IMR-90 (cell line): ENCODE measurements around the gene WBP1. TPM values are rescaled to one million over a fixed set of nuclear protein-coding genes. Genes with fewer than 3 reads are reported as not detected.

ENCODE experiments used
- ATAC-seq: fragments of 200-7000 bp; cut with Tn5 transposase; 2 replicates; pipeline ENCODE4 v1.9.1; 2020; ENCODE audit warnings: low read depth, mild to moderate bottlenecking, moderate library complexity
- BruUV-seq: library from RNA; stranded (reverse); fragments of 400-500 nt; replicated peaks from 2 replicates; lab custom pipeline; 2021; lab: Mats Ljungman, UMichigan
- CTCF ChIA-PET: fragments of 300-600 bp; formaldehyde crosslinking; extraction: SDS; loops from one replicate; lab custom pipeline; 2021; ENCODE audit warnings: antibody characterized with exemption; lab: Yijun Ruan, JAX
- POLR2A ChIA-PET: fragments of 300-600 bp; sonication (Branson Sonifier 250); formaldehyde crosslinking; loops from one replicate; lab custom pipeline; 2022; ENCODE audit warnings: antibody characterized with exemption; ENCODE audit not compliant: unreplicated experiment; lab: Charles Lee
- DNase-seq: peaks from one replicate; pipeline ENCODE4 v3.0.0; 2013
- H2AFZ ChIP-seq: replicated peaks from 2 replicates; pipeline ENCODE3; 2013; ENCODE audit warnings: low read length, mild to moderate bottlenecking; ENCODE audit not compliant: poor library complexity
- H2AK5ac ChIP-seq: 2 replicates; pipeline ENCODE4 v1.6.1; 2013; ENCODE audit warnings: low read depth, low read length, inconsistent platforms
- H2AK9ac ChIP-seq: replicated peaks from 2 replicates; pipeline ENCODE3; 2013; ENCODE audit warnings: mild to moderate bottlenecking, low read depth, low read length, moderate library complexity; ENCODE audit not compliant: poor library complexity
- H2BK120ac ChIP-seq: 2 replicates; pipeline ENCODE4 v1.6.1; 2013; ENCODE audit warnings: low read depth, low read length, inconsistent platforms
- H2BK15ac ChIP-seq: 3 replicates; pipeline ENCODE4 v1.6.1; 2013; ENCODE audit warnings: low read depth, low read length, inconsistent platforms
- H2BK20ac ChIP-seq: 2 replicates; pipeline ENCODE4 v1.6.1; 2013; ENCODE audit warnings: low read depth, mild to moderate bottlenecking, inconsistent platforms, low read length, moderate library complexity
- H2BK5ac ChIP-seq: 2 replicates; pipeline ENCODE4 v1.6.1; 2013; ENCODE audit warnings: mild to moderate bottlenecking, low read depth, low read length, inconsistent platforms; ENCODE audit not compliant: poor library complexity, severe bottlenecking
- H3K14ac ChIP-seq: replicated peaks from 2 replicates; pipeline ENCODE4 v1.6.1; 2013; ENCODE audit warnings: low read depth, low read length, inconsistent platforms
- H3K18ac ChIP-seq: 2 replicates; pipeline ENCODE4 v1.6.1; 2013; ENCODE audit warnings: low read depth, low read length, control low read depth
- H3K23ac ChIP-seq: 2 replicates; pipeline ENCODE4 v1.6.1; 2013; ENCODE audit warnings: low read depth, low read length, inconsistent platforms
- H3K27ac ChIP-seq: 2 replicates; pipeline ENCODE4 v1.5.1; 2013; ENCODE audit warnings: mild to moderate bottlenecking, control low read depth, low read length; ENCODE audit not compliant: insufficient read depth
- H3K27me3 ChIP-seq: 2 replicates; pipeline ENCODE4 v1.6.1; 2013; ENCODE audit warnings: low read length; ENCODE audit not compliant: control insufficient read depth, insufficient read depth
- H3K36me3 ChIP-seq: 2 replicates; pipeline ENCODE4 v1.6.1; 2013; ENCODE audit warnings: low read length, mixed read lengths; ENCODE audit not compliant: control insufficient read depth, insufficient read depth
- H3K4ac ChIP-seq: 2 replicates; pipeline ENCODE4 v1.6.1; 2013; ENCODE audit warnings: low read depth, low read length, inconsistent platforms
- H3K4me1 ChIP-seq: 2 replicates; pipeline ENCODE4 v1.6.1; 2013; ENCODE audit warnings: low read length, mixed read lengths; ENCODE audit not compliant: control insufficient read depth, insufficient read depth
- H3K4me2 ChIP-seq: 2 replicates; pipeline ENCODE4 v1.6.1; 2013; ENCODE audit warnings: low read depth, mild to moderate bottlenecking, control low read depth, low read length, moderate library complexity
- H3K4me3 ChIP-seq: 2 replicates; pipeline ENCODE4 v1.5.1; 2013; ENCODE audit warnings: low read depth, mild to moderate bottlenecking, control low read depth, low read length, moderate library complexity; ENCODE audit not compliant: insufficient read depth
- H3K56ac ChIP-seq: 2 replicates; pipeline ENCODE4 v1.6.1; 2013; ENCODE audit warnings: low read length, inconsistent platforms; ENCODE audit not compliant: insufficient read depth; ENCODE audit errors: extremely low read depth
- H3K79me1 ChIP-seq, 2 experiments: 2 replicates each; pipeline ENCODE4 v1.6.1; 2013; ENCODE audit warnings: low read length in 2 of 2, inconsistent platforms in 1 of 2, low read depth in 1 of 2
- H3K9ac ChIP-seq: 2 replicates; pipeline ENCODE4 v1.6.1; 2013; ENCODE audit warnings: low read depth, low read length, control low read depth
- H3K9me1 ChIP-seq: 2 replicates; pipeline ENCODE4 v1.6.1; 2013; ENCODE audit warnings: low read length, inconsistent platforms; ENCODE audit not compliant: insufficient read depth
- H3K9me3 ChIP-seq: 2 replicates; pipeline ENCODE4 v1.6.1; 2013; ENCODE audit warnings: low read length; ENCODE audit not compliant: control insufficient read depth, insufficient read depth
- H4K20me1 ChIP-seq: 2 replicates; pipeline ENCODE4 v1.6.1; 2013; ENCODE audit warnings: low read length, inconsistent platforms; ENCODE audit not compliant: insufficient read depth
- H4K5ac ChIP-seq: 2 replicates; pipeline ENCODE4 v1.6.1; 2013; ENCODE audit warnings: mild to moderate bottlenecking, low read depth, low read length, control low read depth
- H4K8ac ChIP-seq, 2 experiments: 2 replicates each; pipeline ENCODE4 v1.6.1; 2013; ENCODE audit warnings: low read depth in 2 of 2, low read length in 2 of 2, control low read depth in 1 of 2, inconsistent platforms in 1 of 2
- H4K91ac ChIP-seq: 2 replicates; pipeline ENCODE4 v1.6.1; 2013; ENCODE audit warnings: low read depth, low read length, inconsistent platforms; ENCODE audit not compliant: insufficient read depth
- BHLHE40 ChIP-seq: fragments of 150-350 bp; IDR thresholded peaks from 2 replicates; pipeline ENCODE4 v1.6.1; 2016; ENCODE audit warnings: mild to moderate bottlenecking, low read depth, low read length
- CEBPB ChIP-seq: IDR thresholded peaks from 2 replicates; pipeline ENCODE4 v1.6.1; 2012; ENCODE audit warnings: low read depth, low read length, improper control_type of control experiment
- CHD1 ChIP-seq: IDR thresholded peaks from 2 replicates; pipeline ENCODE4 v1.6.1; 2012; ENCODE audit warnings: low read depth, low read length, improper control_type of control experiment
- CTCF ChIP-seq: conservative IDR thresholded peaks from 2 replicates; pipeline ENCODE4 v1.5.1; 2012; ENCODE audit warnings: mild to moderate bottlenecking, low read depth, low read length, improper control_type of control experiment
- MAFK ChIP-seq: IDR thresholded peaks from 2 replicates; pipeline ENCODE4 v1.6.1; 2012; ENCODE audit warnings: low read depth, low read length, improper control_type of control experiment
- MAZ ChIP-seq: IDR thresholded peaks from 2 replicates; pipeline ENCODE4 v1.6.1; 2012; ENCODE audit warnings: low read depth, mild to moderate bottlenecking, low read length, improper control_type of control experiment, moderate library complexity, borderline replicate concordance
- MXI1 ChIP-seq: IDR thresholded peaks from 2 replicates; pipeline ENCODE4 v1.6.1; 2012; ENCODE audit warnings: low read depth, mild to moderate bottlenecking, low read length, moderate library complexity, borderline replicate concordance
- POLR2A ChIP-seq: IDR thresholded peaks from 2 replicates; pipeline ENCODE4 v1.6.1; 2012; ENCODE audit warnings: mild to moderate bottlenecking, low read depth, low read length
- RAD21 ChIP-seq: IDR thresholded peaks from 2 replicates; pipeline ENCODE4 v1.6.1; 2012; ENCODE audit warnings: low read length, improper control_type of control experiment
- SMC3 ChIP-seq: fragments of 150-350 bp; IDR thresholded peaks from 2 replicates; pipeline ENCODE4 v1.6.1; 2016; ENCODE audit warnings: low read depth, mild to moderate bottlenecking, antibody characterized with exemption, low read length, moderate library complexity
- WGBS, 2 experiments: methylation state at CpG; one replicate each; pipeline versions ENCODE4 v1.1.5 to v1.1.7; 2013; ENCODE audit warnings: missing lambda C conversion rate in 2 of 2; ENCODE audit not compliant: insufficient read length in 1 of 2; ENCODE audit errors: extremely low coverage in 2 of 2; 5-methylcytosine and 5-hydroxymethylcytosine counted together
- dilution Hi-C: fragments of 300-500 bp; cut with HindIII; formaldehyde crosslinking; loops from one replicate; pipeline ENCODE4 v1.14.3; 2018; ENCODE audit warnings: low sequenced_read_pairs; ENCODE audit not compliant: unreplicated experiment
- in situ Hi-C: fragments of 300-500 bp; cut with MboI; formaldehyde crosslinking; loops from 3 replicates; pipeline ENCODE4 v1.14.3; 2019; ENCODE audit warnings: low sequenced_read_pairs, inconsistent platforms, mixed read lengths
- intact Hi-C: fragments of 100-400 bp; cut with micrococcal nuclease; formaldehyde crosslinking; loops from 2 replicates; pipeline ENCODE4 v1.10.0; 2022
- polyA plus RNA-seq, 3 experiments: library from polyadenylated mRNA; depleted of rRNA; stranded (reverse); fragments of >200 nt; gene quantifications; 2 replicates each; pipeline ENCODE4 v1.2.3, GENCODE V29; 2012; ENCODE audit warnings: low replicate concordance in 1 of 3
- total RNA-seq: library from RNA; depleted of rRNA; stranded (reverse); fragments of >200 nt; gene quantifications from 2 replicates; pipeline ENCODE4 v1.2.3, GENCODE V29; 2012
- TF ChIP-seq, protein P1 (sequence below): fragments of 150-350 bp; IDR thresholded peaks from 2 replicates; pipeline ENCODE4 v1.6.1; 2017; ENCODE audit warnings: mild to moderate bottlenecking, antibody characterized with exemption, low read length, low read depth
- TF ChIP-seq, protein P2 (sequence below): fragments of 150-350 bp; IDR thresholded peaks from 2 replicates; pipeline ENCODE4 v1.6.1; 2016; ENCODE audit warnings: low read depth, mild to moderate bottlenecking, low read length, moderate library complexity, borderline replicate concordance

WBP1 gene
- total and polyA plus RNA-seq, 2 of the 4 experiments (the other 2 are of a cell fraction) = 22.9 to 78.5 TPM

DNA sequence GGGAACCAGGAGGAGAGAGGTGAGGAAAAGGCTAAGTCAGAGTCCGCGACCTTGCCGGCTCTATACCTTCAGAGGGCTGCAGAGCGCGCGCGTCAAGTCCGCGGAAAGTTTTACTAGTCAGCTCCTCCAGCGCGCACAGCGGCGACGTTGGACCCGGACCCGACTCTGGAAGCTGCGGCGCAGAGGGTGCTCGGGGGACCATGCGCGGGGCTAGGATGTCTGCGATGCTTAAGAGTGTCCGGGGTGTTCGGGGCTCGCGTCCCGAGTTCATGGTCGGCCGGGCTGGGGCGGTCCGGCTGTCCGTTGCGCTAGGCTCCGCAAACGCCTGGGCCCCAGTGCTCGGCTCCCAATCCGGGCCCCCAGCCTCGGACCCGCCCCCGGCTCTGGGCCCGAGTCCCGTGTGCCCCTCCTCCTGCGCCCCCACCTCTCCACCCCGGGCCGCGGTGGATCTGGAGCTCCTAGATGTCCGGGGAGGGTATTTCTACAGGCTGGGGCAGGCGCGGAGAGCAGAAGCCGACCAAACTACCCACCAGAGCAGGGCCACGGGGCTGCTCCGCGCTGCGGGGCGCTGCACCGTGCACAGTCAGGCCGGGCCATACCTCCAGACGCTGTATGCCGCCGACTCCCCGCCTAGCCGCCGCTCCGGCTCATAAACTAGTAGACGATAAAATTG lies 41.2 kb downstream of the WBP1 start, which contains the start of gene LBX2 (continued):
- TF ChIP-seq MAZ (no peak), POLR2A (no peak)

DNA sequence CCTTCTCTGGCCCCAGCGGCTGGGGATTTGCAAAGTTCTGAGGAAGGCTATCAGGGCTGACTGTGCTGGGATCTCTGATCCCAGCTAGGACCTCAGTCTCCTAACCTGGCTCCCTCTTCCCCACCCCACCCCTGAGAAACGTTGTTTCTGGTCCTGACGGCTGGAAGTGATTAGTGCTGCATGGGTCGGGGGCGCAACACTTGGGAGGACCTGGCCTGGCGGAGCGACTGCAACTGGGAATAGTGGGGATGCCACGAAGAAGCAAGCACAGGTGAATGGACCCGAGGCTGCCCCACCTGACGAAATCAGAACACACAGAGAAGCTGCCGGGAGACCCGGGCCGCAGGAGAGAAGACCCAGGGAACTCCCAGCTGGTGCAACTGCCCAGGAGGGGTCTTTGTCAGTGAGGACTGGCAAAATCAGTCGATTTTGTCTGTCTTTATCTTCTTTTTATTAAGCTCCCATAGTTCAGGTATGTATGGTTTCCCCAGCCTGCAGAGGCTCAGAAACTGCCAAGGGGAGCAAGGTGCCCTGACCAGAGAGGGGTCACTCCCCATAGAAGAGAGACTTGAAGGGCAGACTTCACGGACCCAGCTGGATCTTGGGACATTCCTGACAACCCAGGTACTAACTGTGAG lies 41.8 kb downstream of the WBP1 start:
- Histone ChIP-seq H2AK5ac (no peak overlapping the region), H4K20me1 (no peaks in the 10 kb centered on the region), H2BK5ac (no peak overlapping the region), H4K91ac (no peak overlapping the region), H3K79me1 (peaks cover 0 to 20% of the 10 kb centered on the region in 2 experiments; a peak in 3 of 4 replicates), H3K36me3 (peaks cover 5% of the 10 kb centered on the region; the same call in 1 of the 2 replicates), H2BK15ac (no peak overlapping the region), H3K56ac (no peak overlapping the region), H2BK20ac (no peak overlapping the region), H3K27ac (no peak overlapping the region), H3K4me1 (peaks cover 14% of the 10 kb centered on the region), H4K5ac (no peak overlapping the region), H3K9ac (no peak overlapping the region), H3K4me2 (no peak overlapping the region; the same call in 1 of the 2 replicates), H2AK9ac (no peak overlapping the region), H3K4me3 (no peak overlapping the region), H2AFZ (peak overlapping the region; percentile 71), H2BK120ac (no peak overlapping the region), H3K18ac (no peak overlapping the region), H3K4ac (no peak overlapping the region), H4K8ac (no peak overlapping the region), H3K14ac (no peak overlapping the region), H3K9me1 (no peaks in the 10 kb centered on the region), H3K23ac (no peak overlapping the region), H3K27me3 (peaks cover 38% of the 10 kb centered on the region), H3K9me3 (no peaks in the 10 kb centered on the region)
- DNase-seq (no peak), ATAC-seq (no peak)
- no TSS peak for BruUV-seq
- intact Hi-C loops (no loop called here), dilution Hi-C loops (no loop called here), in situ Hi-C loops (loop anchor here (25.0 kb wide), 1 partner anchor 362 kb away; no protein-coding TSS in a partner anchor)
- ChIA-PET CTCF (no interaction called here), POLR2A (no interaction called here)
- 94% methylated on average over 3 of the region's 15 CpGs; no CpG with 5 or more reads in 1 of the 2 experiments for WGBS, 2 experiments
- no peak for TF ChIP-seq RAD21
- TF ChIP-seq CHD1 = no peak
- TF ChIP-seq, protein P1, sequence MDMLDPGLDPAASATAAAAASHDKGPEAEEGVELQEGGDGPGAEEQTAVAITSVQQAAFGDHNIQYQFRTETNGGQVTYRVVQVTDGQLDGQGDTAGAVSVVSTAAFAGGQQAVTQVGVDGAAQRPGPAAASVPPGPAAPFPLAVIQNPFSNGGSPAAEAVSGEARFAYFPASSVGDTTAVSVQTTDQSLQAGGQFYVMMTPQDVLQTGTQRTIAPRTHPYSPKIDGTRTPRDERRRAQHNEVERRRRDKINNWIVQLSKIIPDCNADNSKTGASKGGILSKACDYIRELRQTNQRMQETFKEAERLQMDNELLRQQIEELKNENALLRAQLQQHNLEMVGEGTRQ = no peak
- TF ChIP-seq BHLHE40 = no peak
- no peak for TF ChIP-seq MXI1
- no peak for TF ChIP-seq CEBPB
- TF ChIP-seq SMC3 = no peak
- TF ChIP-seq, protein P2, sequence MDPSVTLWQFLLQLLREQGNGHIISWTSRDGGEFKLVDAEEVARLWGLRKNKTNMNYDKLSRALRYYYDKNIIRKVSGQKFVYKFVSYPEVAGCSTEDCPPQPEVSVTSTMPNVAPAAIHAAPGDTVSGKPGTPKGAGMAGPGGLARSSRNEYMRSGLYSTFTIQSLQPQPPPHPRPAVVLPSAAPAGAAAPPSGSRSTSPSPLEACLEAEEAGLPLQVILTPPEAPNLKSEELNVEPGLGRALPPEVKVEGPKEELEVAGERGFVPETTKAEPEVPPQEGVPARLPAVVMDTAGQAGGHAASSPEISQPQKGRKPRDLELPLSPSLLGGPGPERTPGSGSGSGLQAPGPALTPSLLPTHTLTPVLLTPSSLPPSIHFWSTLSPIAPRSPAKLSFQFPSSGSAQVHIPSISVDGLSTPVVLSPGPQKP = no peak
- no peak for TF ChIP-seq MAFK
- no peak for TF ChIP-seq CTCF
